ENCODE results near the gene EPB41L3.

Gene EPB41L3

DNA sequence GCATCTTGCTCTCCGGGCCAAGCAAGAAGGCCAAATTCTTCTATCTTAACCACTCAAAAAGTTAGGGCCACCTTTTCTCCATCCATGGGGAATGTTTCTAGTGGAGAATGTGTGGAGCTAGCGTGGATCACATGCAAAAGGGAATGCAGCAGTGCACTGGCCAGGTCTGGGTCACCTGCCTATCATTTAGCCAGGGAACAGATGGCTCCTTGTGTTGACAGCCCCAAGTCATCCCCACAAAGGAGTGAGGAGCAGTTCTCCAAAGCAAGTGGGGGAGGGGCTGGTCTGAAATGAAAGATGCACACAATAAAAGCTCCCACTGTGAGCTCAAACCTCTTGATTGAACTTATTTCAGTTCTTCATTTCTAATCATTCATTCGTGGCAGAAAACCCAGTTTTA, 19.1 kb downstream of the EPB41L3 start:
- Histone ChIP-seq H3K9me3 (ENCODE audit: low read length) (no peaks in the 10 kb centered on the region), H3K4me1 (ENCODE audit: insufficient read depth, low read length, severe bottlenecking) (no peaks in the 10 kb centered on the region), H3K27me3 (ENCODE audit: insufficient read depth, low read length) (no peaks in the 10 kb centered on the region), H3F3A (ENCODE audit: insufficient read depth, low read length) (no peaks in the 10 kb centered on the region), H3K4me3 (ENCODE audit: low read depth, low read length, poor library complexity, severe bottlenecking) (no peak overlapping the region), H4K20me1 (ENCODE audit: insufficient read depth, low read length) (no peaks in the 10 kb centered on the region), H3K27ac (ENCODE audit: low read depth, low read length, poor library complexity, severe bottlenecking) (no peak overlapping the region), H3K4me2 (ENCODE audit: low read length) (no peak overlapping the region), H3K36me3 (ENCODE audit: insufficient read depth, low read length) (no peaks in the 10 kb centered on the region), H3K79me2 (ENCODE audit: insufficient read depth, low read length) (no peaks in the 10 kb centered on the region), H3K9me2 (ENCODE audit: low read depth, low read length) (no peaks in the 10 kb centered on the region), H2AFZ (ENCODE audit: low read length) (no peak overlapping the region), H3K9ac (ENCODE audit: low read length) (no peak overlapping the region)
- TF ChIP-seq, protein P1, sequence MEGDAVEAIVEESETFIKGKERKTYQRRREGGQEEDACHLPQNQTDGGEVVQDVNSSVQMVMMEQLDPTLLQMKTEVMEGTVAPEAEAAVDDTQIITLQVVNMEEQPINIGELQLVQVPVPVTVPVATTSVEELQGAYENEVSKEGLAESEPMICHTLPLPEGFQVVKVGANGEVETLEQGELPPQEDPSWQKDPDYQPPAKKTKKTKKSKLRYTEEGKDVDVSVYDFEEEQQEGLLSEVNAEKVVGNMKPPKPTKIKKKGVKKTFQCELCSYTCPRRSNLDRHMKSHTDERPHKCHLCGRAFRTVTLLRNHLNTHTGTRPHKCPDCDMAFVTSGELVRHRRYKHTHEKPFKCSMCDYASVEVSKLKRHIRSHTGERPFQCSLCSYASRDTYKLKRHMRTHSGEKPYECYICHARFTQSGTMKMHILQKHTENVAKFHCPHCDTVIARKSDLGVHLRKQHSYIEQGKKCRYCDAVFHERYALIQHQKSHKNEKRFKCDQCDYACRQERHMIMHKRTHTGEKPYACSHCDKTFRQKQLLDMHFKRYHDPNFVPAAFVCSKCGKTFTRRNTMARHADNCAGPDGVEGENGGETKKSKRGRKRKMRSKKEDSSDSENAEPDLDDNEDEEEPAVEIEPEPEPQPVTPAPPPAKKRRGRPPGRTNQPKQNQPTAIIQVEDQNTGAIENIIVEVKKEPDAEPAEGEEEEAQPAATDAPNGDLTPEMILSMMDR (IDR thresholded peaks at IDR 0.05; ENCODE audit: low read length) = no peak
- no peak for TF ChIP-seq EZH2 (IDR thresholded peaks at IDR 0.05; ENCODE audit: borderline replicate concordance, low read length)

DNA sequence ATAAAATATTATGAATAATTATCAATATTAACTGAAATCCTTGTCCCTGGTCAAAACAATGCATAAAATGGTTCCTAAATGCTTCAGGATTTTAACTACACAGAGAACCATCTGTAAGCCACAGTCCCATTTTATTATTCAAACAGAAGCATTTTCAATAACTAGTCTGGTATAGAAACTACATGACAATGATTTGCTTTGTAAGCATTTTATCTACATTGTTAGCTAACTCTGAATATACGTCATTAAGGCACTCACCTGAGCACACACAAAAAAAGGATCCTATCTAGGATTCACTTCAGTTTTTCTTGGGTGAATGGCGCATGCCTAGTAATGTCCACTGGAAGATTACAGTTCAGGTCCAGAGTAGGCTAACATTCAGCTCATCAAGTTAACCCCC, 22.8 kb downstream of the EPB41L3 start:
- H3K79me2 ChIP-seq (ENCODE audit: insufficient read depth, low read length) = no peaks in the 10 kb centered on the region
- no peak overlapping the region for H3K9ac ChIP-seq (ENCODE audit: low read length)
- no peak overlapping the region for H3K4me3 ChIP-seq (ENCODE audit: low read depth, low read length, poor library complexity, severe bottlenecking)
- no peaks in the 10 kb centered on the region for H3K9me3 ChIP-seq (ENCODE audit: low read length)
- H4K20me1 ChIP-seq (ENCODE audit: insufficient read depth, low read length) = no peaks in the 10 kb centered on the region
- H3K27ac ChIP-seq (ENCODE audit: low read depth, low read length, poor library complexity, severe bottlenecking) = no peak overlapping the region
- no peaks in the 10 kb centered on the region for H3F3A ChIP-seq (ENCODE audit: insufficient read depth, low read length)
- no peaks in the 10 kb centered on the region for H3K4me1 ChIP-seq (ENCODE audit: insufficient read depth, low read length, severe bottlenecking)
- TF ChIP-seq, protein P1 (IDR thresholded peaks at IDR 0.05; ENCODE audit: low read length) = no peak
- no peak for TF ChIP-seq EZH2 (IDR thresholded peaks at IDR 0.05; ENCODE audit: borderline replicate concordance, low read length)
- H3K27me3 ChIP-seq (ENCODE audit: insufficient read depth, low read length) = no peaks in the 10 kb centered on the region
- no peaks in the 10 kb centered on the region for H3K36me3 ChIP-seq (ENCODE audit: insufficient read depth, low read length)
- H3K9me2 ChIP-seq (ENCODE audit: low read depth, low read length) = no peaks in the 10 kb centered on the region
- H2AFZ ChIP-seq (ENCODE audit: low read length) = no peak overlapping the region
- no peak overlapping the region for H3K4me2 ChIP-seq (ENCODE audit: low read length)

DNA sequence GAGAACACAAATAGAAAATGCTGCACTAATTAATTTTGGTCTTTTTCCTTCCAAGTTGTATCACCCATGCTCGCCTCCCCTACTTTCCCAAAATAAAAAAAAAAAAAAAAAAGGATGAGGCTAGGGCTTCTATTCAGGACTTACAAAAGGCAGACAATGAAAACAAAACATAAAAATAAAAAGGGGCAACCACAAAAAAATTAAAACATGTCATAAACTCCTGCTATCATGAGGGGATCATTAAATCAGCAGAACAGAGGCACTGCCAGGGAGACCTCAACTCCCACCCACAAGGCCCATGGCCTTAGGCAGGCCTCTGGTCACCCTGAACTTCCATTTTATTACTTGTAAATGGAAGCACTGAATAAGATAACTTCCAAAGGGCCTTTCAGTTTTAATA, 23.3 kb downstream of the EPB41L3 start:
- Histone ChIP-seq H3K27ac (ENCODE audit: low read depth, low read length, poor library complexity, severe bottlenecking) (no peak overlapping the region), H3K36me3 (ENCODE audit: insufficient read depth, low read length) (no peaks in the 10 kb centered on the region), H3K4me3 (ENCODE audit: low read depth, low read length, poor library complexity, severe bottlenecking) (no peak overlapping the region), H3F3A (ENCODE audit: insufficient read depth, low read length) (no peaks in the 10 kb centered on the region), H4K20me1 (ENCODE audit: insufficient read depth, low read length) (no peaks in the 10 kb centered on the region), H3K9me2 (ENCODE audit: low read depth, low read length) (no peaks in the 10 kb centered on the region), H3K4me1 (ENCODE audit: insufficient read depth, low read length, severe bottlenecking) (no peaks in the 10 kb centered on the region), H3K9me3 (ENCODE audit: low read length) (no peaks in the 10 kb centered on the region), H3K79me2 (ENCODE audit: insufficient read depth, low read length) (no peaks in the 10 kb centered on the region), H3K9ac (ENCODE audit: low read length) (no peak overlapping the region), H3K4me2 (ENCODE audit: low read length) (no peak overlapping the region), H2AFZ (ENCODE audit: low read length) (no peak overlapping the region), H3K27me3 (ENCODE audit: insufficient read depth, low read length) (no peaks in the 10 kb centered on the region)
- TF ChIP-seq EZH2 (IDR thresholded peaks at IDR 0.05; ENCODE audit: borderline replicate concordance, low read length) = no peak
- TF ChIP-seq, protein P1 (IDR thresholded peaks at IDR 0.05; ENCODE audit: low read length) = no peak

Data from OCI-LY1 (cell line).